Aortic smooth muscle cell (primary cell): Measurements from ENCODE around the gene DDIT4. TPM values are rescaled to one million over a fixed set of nuclear protein-coding genes. Genes with fewer than 3 reads are reported as not detected.

Source experiments
- total RNA-seq: library from RNA; depleted of rRNA; stranded (reverse); fragments of >200 nt; gene quantifications from 2 replicates; pipeline ENCODE4 v1.2.3, GENCODE V29; 2014

DDIT4 gene
- 58.4 and 110 TPM in 2 replicates for total RNA-seq

DNA sequence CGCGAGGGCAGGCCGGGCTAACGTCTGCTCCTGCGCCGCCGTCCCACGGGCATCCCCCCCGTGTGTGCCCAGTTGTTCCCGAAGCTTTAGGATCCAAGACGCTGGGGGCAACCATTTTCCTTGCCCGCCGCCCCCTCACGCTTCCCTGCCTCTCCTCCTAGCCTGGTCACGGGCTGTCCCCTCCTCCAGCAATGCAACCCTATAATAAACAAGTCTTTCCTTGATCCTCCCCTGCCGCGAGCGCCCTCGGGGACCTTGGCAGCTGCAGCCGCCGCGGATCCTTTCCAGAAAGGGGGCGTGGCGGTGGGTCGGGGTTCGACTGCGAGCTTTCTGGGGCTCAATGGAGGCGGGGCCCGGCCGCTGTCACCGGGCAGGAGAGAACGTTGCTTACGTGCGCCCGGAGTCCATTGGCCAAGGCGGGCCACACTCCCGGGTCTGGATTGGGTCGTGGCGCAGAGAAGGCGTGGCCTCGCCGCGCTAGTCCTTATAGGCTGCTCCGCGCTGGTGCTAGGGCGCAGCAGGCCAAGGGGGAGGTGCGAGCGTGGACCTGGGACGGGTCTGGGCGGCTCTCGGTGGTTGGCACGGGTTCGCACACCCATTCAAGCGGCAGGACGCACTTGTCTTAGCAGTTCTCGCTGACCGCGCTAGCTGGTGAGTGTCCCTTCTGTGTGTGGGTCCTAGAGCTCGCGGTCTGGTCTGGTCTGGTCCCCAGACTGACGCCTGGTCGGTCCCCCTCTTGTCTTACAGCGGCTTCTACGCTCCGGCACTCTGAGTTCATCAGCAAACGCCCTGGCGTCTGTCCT is at the start of gene DDIT4:
DDIT4 (plus strand) TSS at position 515 of the 803 bp plus-strand sequence. CDS start 293 bp downstream, outside the sequence.

Other genes starting within 250 kb of the DDIT4 start
- 0.26 and 0.37 TPM in 2 replicates for gene SPOCK2, start 185.4 kb upstream of the DDIT4 start, total RNA-seq
- gene ANAPC16, start 57.9 kb upstream of the DDIT4 start, total RNA-seq, result 36.6 and 45.0 TPM in 2 replicates
- 25.0 and 32.6 TPM in 2 replicates for gene ASCC1, start 57.6 kb upstream of the DDIT4 start, total RNA-seq
- gene DNAJB12, start 81.0 kb downstream of the DDIT4 start, total RNA-seq, result 19.7 and 24.8 TPM in 2 replicates